K562 (cell line): ENCODE results near the gene ABCC11. TPM values are rescaled to one million over a fixed set of nuclear protein-coding genes. Genes with fewer than 3 reads are reported as not detected.

ENCODE experiments used
- ATAC-seq: fragments of 200-7000 bp; cut with Tn5 transposase; 3 replicates; pipeline ENCODE4 v1.9.1; 2020; ENCODE audit warnings: moderate library complexity
- BruUV-seq: library from RNA; stranded (reverse); fragments of 400-500 nt; replicated peaks from 2 replicates; lab custom pipeline; 2021; lab: Mats Ljungman, UMichigan
- CTCF ChIA-PET: fragments of 300-600 bp; formaldehyde crosslinking; extraction: SDS; loops from one replicate; lab custom pipeline; 2021; ENCODE audit warnings: low intra/inter-chr PET ratio; lab: Yijun Ruan, JAX
- POLR2A ChIA-PET: fragments of 300-600, 350-650 bp; sonication (Branson Sonifier 250); formaldehyde crosslinking; extraction: SDS; loops from one replicate; lab custom pipeline; 2021; ENCODE audit warnings: antibody characterized with exemption, inconsistent platforms; lab: Yijun Ruan, JAX
- DNase-seq, 4 experiments: peaks; one replicate each; pipeline versions ENCODE4 v3.0.0 to v3.0.0-alpha.2; 2011 to 2018; ENCODE audit warnings: low spot score in 3 of 4, mixed read lengths in 3 of 4; ENCODE audit errors: extremely low read depth in 1 of 4
- FAIRE-seq: peaks from 2 replicates; lab custom pipeline; 2011; peaks lifted over from hg19 to GRCh38; lab: Jason Lieb, UNC
- H2AFZ ChIP-seq: 2 replicates; pipeline ENCODE4 v1.6.0; 2011; ENCODE audit warnings: low read depth, low read length, control low read depth, inconsistent platforms
- H3K27ac ChIP-seq: fragments of 200-600 bp; 3 replicates; pipeline ENCODE4 v1.8.0; 2011; ENCODE audit warnings: low read depth, mild to moderate bottlenecking, control low read depth, inconsistent platforms, low read length, moderate library complexity, mixed read lengths; ENCODE audit errors: extremely low read depth
- H3K27me3 ChIP-seq, 2 experiments: fragments of 300-600 bp in 1 of 2; 2 replicates in 1 of 2; 3 replicates in 1 of 2; pipeline versions ENCODE4 v1.6.0 to v1.8.0; 2011; ENCODE audit warnings: inconsistent platforms in 2 of 2, low read length in 2 of 2, mild to moderate bottlenecking in 1 of 2, mixed read lengths in 1 of 2, moderate library complexity in 1 of 2; ENCODE audit not compliant: control insufficient read depth in 2 of 2, insufficient read depth in 2 of 2
- H3K36me3 ChIP-seq: fragments of 300-600 bp; 3 replicates; pipeline ENCODE4 v1.8.0; 2011; ENCODE audit warnings: mild to moderate bottlenecking, low read length, inconsistent platforms; ENCODE audit not compliant: control insufficient read depth, insufficient read depth
- H3K4me1 ChIP-seq, 2 experiments: fragments of 200-600 bp in 1 of 2; replicated peaks in 1 of 2; 2 replicates in 1 of 2; 3 replicates in 1 of 2; pipeline versions ENCODE4 v1.5.1 to v1.8.0; 2011; ENCODE audit warnings: inconsistent platforms in 2 of 2, low read length in 2 of 2, mild to moderate bottlenecking in 1 of 2, mixed read lengths in 1 of 2, moderate library complexity in 1 of 2; ENCODE audit not compliant: control insufficient read depth in 2 of 2, insufficient read depth in 2 of 2
- H3K4me2 ChIP-seq: 2 replicates; pipeline ENCODE4 v1.6.1; 2011; ENCODE audit warnings: low read length, control low read depth, inconsistent platforms, mixed read lengths; ENCODE audit not compliant: insufficient read depth
- H3K4me3 ChIP-seq: fragments of 200-600 bp; sonication (generic), shearing (Covaris generic); 2 replicates; pipeline ENCODE4 v1.5.1; 2016; ENCODE audit warnings: control low read depth, inconsistent platforms
- H3K79me2 ChIP-seq: fragments of 200-600 bp; 3 replicates; pipeline ENCODE4 v1.8.0; 2011; ENCODE audit warnings: low read length, inconsistent platforms; ENCODE audit not compliant: control insufficient read depth, insufficient read depth
- H3K9ac ChIP-seq, 2 experiments: 2 replicates each; pipeline versions ENCODE4 v1.6.0 to v1.6.1; 2011; ENCODE audit warnings: low read depth in 2 of 2, low read length in 2 of 2, control low read depth in 1 of 2, inconsistent platforms in 1 of 2, mild to moderate bottlenecking in 1 of 2, mixed read lengths in 1 of 2; ENCODE audit not compliant: insufficient read depth in 1 of 2
- H3K9me1 ChIP-seq: one replicate; pipeline ENCODE4 v1.6.0; 2011; ENCODE audit warnings: inconsistent platforms, mild to moderate bottlenecking, low read length, moderate library complexity; ENCODE audit not compliant: control insufficient read depth, insufficient read depth
- H3K9me3 ChIP-seq: replicated peaks from 2 replicates; pipeline ENCODE4 v1.5.1; 2011; ENCODE audit warnings: low read depth, low read length, inconsistent platforms; ENCODE audit not compliant: control insufficient read depth, insufficient read depth
- H4K20me1 ChIP-seq: replicated peaks from 2 replicates; pipeline ENCODE4 v1.6.1; 2011; ENCODE audit warnings: low read length, inconsistent platforms, mixed read lengths; ENCODE audit not compliant: control insufficient read depth, insufficient read depth
- BRD9 ChIP-seq: fragments of 450-650 bp; IDR thresholded peaks from 2 replicates; pipeline ENCODE4 v1.6.1; 2018; ENCODE audit warnings: low read depth; ENCODE audit not compliant: partially characterized antibody
- CAMTA2 ChIP-seq: fragments of 250-450 bp; sonication (Bioruptor Pico); conservative IDR thresholded peaks from 2 replicates; pipeline ENCODE4 v1.5.1; 2022
- DIDO1 ChIP-seq: fragments of 450-650 bp; IDR thresholded peaks from 2 replicates; pipeline ENCODE4 v1.6.1; 2016; ENCODE audit warnings: low read depth, missing biosample characterization, missing genetic modification characterization
- MEF2D ChIP-seq: conservative IDR thresholded peaks from 2 replicates; pipeline ENCODE4 v1.6.1; 2016; ENCODE audit warnings: low read depth, missing genetic modification characterization, missing compliant biosample characterization
- MTA3 ChIP-seq: fragments of 450-650 bp; formaldehyde crosslinking; IDR thresholded peaks from 2 replicates; pipeline ENCODE4 v1.6.1; 2017; ENCODE audit warnings: mild to moderate bottlenecking, borderline replicate concordance
- PRPF4 ChIP-seq: fragments of 200-400 bp; formaldehyde crosslinking; IDR thresholded peaks from one replicate; pipeline ENCODE4 v1.6.1; 2017; ENCODE audit warnings: low read length, low read depth, mild to moderate bottlenecking; ENCODE audit not compliant: insufficient read depth, poor library complexity, severe bottlenecking
- ZFP36 ChIP-seq: fragments of 150-350 bp; IDR thresholded peaks from 2 replicates; pipeline ENCODE4 v1.6.1; 2018; ENCODE audit warnings: low read length, low read depth; ENCODE audit not compliant: partially characterized antibody
- ZNF609 ChIP-seq: sonication (generic); formaldehyde crosslinking; IDR thresholded peaks from 2 replicates; pipeline ENCODE4 v1.8.1; 2023; ENCODE audit warnings: missing genetic modification reagents, mild to moderate bottlenecking, borderline replicate concordance
- ZNF707 ChIP-seq: fragments of 250-450 bp; sonication (Bioruptor Pico); conservative IDR thresholded peaks from 2 replicates; pipeline ENCODE4 v1.8.0; 2022; ENCODE audit warnings: inconsistent platforms, mild to moderate bottlenecking, moderate library complexity
- WGBS: fragments of 100-300 bp; shearing (Covaris generic); methylation state at CpG from one replicate; pipeline ENCODE4 v1.1.6; 2016; ENCODE audit warnings: low coverage, mixed read lengths; ENCODE audit not compliant: insufficient coverage; ENCODE audit errors: missing lambda C conversion rate; 5-methylcytosine and 5-hydroxymethylcytosine counted together
- in situ Hi-C: fragments of 300-500 bp; cut with MboI; formaldehyde crosslinking; loops from 4 replicates; pipeline ENCODE4 v1.15.0; 2018; ENCODE audit warnings: inconsistent platforms, mixed read lengths
- intact Hi-C: fragments of 100-400 bp; cut with micrococcal nuclease; formaldehyde crosslinking; loops from 2 replicates; pipeline ENCODE4 v1.14.2; 2022
- polyA plus RNA-seq, 8 experiments: library from polyadenylated mRNA; depleted of rRNA in 4 of 8; stranded (reverse) in 5 of 8; unstranded in 3 of 8; fragments of >200 nt; fragmentation: Nextera tagmentation in 2 of 8; fragmentation: Illumina TruSeq in 1 of 8; extraction: Ambion mirVana in 2 of 8; extraction: Trizol in 1 of 8; gene quantifications; 2 replicates each; pipeline versions ENCODE4 v1.2.1 to v1.2.3, GENCODE V29; 2011 to 2014; ENCODE audit warnings: inconsistent platforms in 1 of 8, missing spikeins in 1 of 8
- total RNA-seq, 7 experiments: library from RNA; depleted of rRNA in 6 of 7; stranded (reverse); fragments of >200 nt in 6 of 7; fragmentation: Illumina TruSeq in 2 of 7; extraction: Trizol in 2 of 7; gene quantifications; 2 replicates each; pipeline versions ENCODE4 v1.2.1 to v1.2.3, GENCODE V29; 2011 to 2021; ENCODE audit warnings: low replicate concordance in 1 of 7

Gene ABCC11
- total and polyA plus RNA-seq, 9 of the 15 experiments (the other 6 are each of a cell fraction or from before 2014, with no cell fraction given), result 0.04 to 0.14 (median 0.04) TPM; not detected in 6

- DNase-seq, result no peak
- Histone ChIP-seq H3K9me3 (no peaks in the 10 kb centered on the region), H3K4me2 (no peak overlapping the region), H4K20me1 (no peaks in the 10 kb centered on the region), H3K9me1 (no peaks in the 10 kb centered on the region), H3K9ac (no peak overlapping the region), H3K27ac (no peak overlapping the region)
- BruUV-seq, result no TSS peak
- intact Hi-C loops, result loop anchor here (5.0 to 10.0 kb wide), 4 partner anchors 907 to 1607 kb away; no protein-coding TSS in a partner anchor
- TF ChIP-seq BRD9 (no peak), ZNF609 (no peak), MEF2D (tag) (no peak), CAMTA2 (CRISPR knock-in tag) (no peak), PRPF4 (no peak), MTA3 (no peak), ZNF707 (CRISPR knock-in tag) (no peak), DIDO1 (no peak), ZFP36 (no peak)
- TF ChIP-seq, all 486 proteins: peak for 0
- Histone ChIP-seq H3K36me3 (no peaks in the 10 kb centered on the region), H3K27me3 (peaks cover 4 to 33% of the 10 kb centered on the region in 2 experiments; a peak in 2 of 5 replicates), H3K4me3 (no peak overlapping the region), H3K4me1 (no peaks in the 10 kb centered on the region), H3K79me2 (no peaks in the 10 kb centered on the region), H2AFZ (no peak overlapping the region)
- ChIA-PET CTCF (no interaction called here), POLR2A (interaction anchor here (0.7 to 1.1 kb wide), 2 partner anchors 9 to 1026 kb away, joined by 3 read pairs; no protein-coding TSS in a partner anchor)
- 0% methylated on average over 4 of the region's 4 CpGs for WGBS
- no peak for FAIRE-seq
- in situ Hi-C loops, result loop anchor here (5.0 to 10.0 kb wide), 2 partner anchors 1125 to 1217 kb away; no protein-coding TSS in a partner anchor
- ATAC-seq, result no peak
Measured at GRCh38 chr16:48161906-48162305, 85.4 kb downstream of the ABCC11 start.
